ENCODE measurements around the gene KIF26B. TPM values are rescaled to one million over a fixed set of nuclear protein-coding genes. Genes with fewer than 3 reads are reported as not detected.

KIF26B gene
- total and polyA plus RNA-seq, 2 experiments from 2014 or later, result 0.03 to 0.76 TPM

GRCh38 chr1:245485996-245486395 is 331.2 kb downstream of the KIF26B start:
- DNase-seq (ENCODE audit: low spot score) (no peak), ATAC-seq (no peak)
- Histone ChIP-seq H3K9me2 (ENCODE audit: insufficient read depth) (no peaks in the 10 kb centered on the region), H2AFZ (no peak overlapping the region), H3F3A (replicated peaks; ENCODE audit: low read depth) (no peaks in the 10 kb centered on the region), H3K27me3 (ENCODE audit: insufficient read depth) (no peaks in the 10 kb centered on the region), H3K4me2 (no peak overlapping the region), H3K4me3 (no peak overlapping the region), H3K79me2 (replicated peaks; ENCODE audit: insufficient read depth) (no peaks in the 10 kb centered on the region), H3K36me3 (ENCODE audit: insufficient read depth) (no peaks in the 10 kb centered on the region), H4K20me1 (replicated peaks; ENCODE audit: insufficient read depth) (no peaks in the 10 kb centered on the region), H3K27ac (ENCODE audit: low read depth) (no peak overlapping the region), H3K4me1 (ENCODE audit: insufficient read depth) (peaks cover 20% of the 10 kb centered on the region)
- Mint-ChIP-seq H3K27ac (no peak overlapping the region), H3K4me3 (no peak overlapping the region), H3K4me1 (peaks cover 37% of the 10 kb centered on the region), H3K9me3 (0 out of 3 replicates have a peak, but pooled peaks cover 5% of the 10 kb centered on the region), H3K36me3 (ENCODE audit: low read depth) (no peaks in the 10 kb centered on the region), H3K27me3 (ENCODE audit: insufficient read depth, low read depth, poor library complexity) (peaks cover 7% of the 10 kb centered on the region)
- no peak for TF ChIP-seq NANOG (IDR thresholded peaks at IDR 0.05; ENCODE audit: borderline replicate concordance)
- no peak for TF ChIP-seq ZNF331 (CRISPR knock-in tag; IDR thresholded peaks at IDR 0.05; ENCODE audit: low read depth)
- TF ChIP-seq REST (IDR thresholded peaks at IDR 0.05; ENCODE audit: unreplicated experiment), result no peak
- TF ChIP-seq CREB1 (CRISPR knock-in tag; IDR thresholded peaks at IDR 0.05; ENCODE audit: low read depth), result no peak
- TF ChIP-seq CTCF (conservative IDR thresholded peaks at IDR 0.05; ENCODE audit: low read depth in 2 of 2), result no peak

- Mint-ChIP-seq H3K9me3 (0 out of 3 replicates have a peak, but pooled peaks cover 5% of the 10 kb centered on the region), H3K36me3 (ENCODE audit: low read depth) (no peaks in the 10 kb centered on the region), H3K27ac (no peak overlapping the region), H3K27me3 (ENCODE audit: insufficient read depth, low read depth, poor library complexity) (peaks cover 7% of the 10 kb centered on the region), H3K4me1 (peaks cover 37% of the 10 kb centered on the region), H3K4me3 (no peak overlapping the region)
- Histone ChIP-seq H3F3A (replicated peaks; ENCODE audit: low read depth) (no peaks in the 10 kb centered on the region), H3K4me1 (ENCODE audit: insufficient read depth) (peaks cover 20% of the 10 kb centered on the region), H3K4me3 (no peak overlapping the region), H3K36me3 (ENCODE audit: insufficient read depth) (no peaks in the 10 kb centered on the region), H3K4me2 (no peak overlapping the region), H2AFZ (no peak overlapping the region), H3K9me2 (ENCODE audit: insufficient read depth) (no peaks in the 10 kb centered on the region), H3K79me2 (replicated peaks; ENCODE audit: insufficient read depth) (no peaks in the 10 kb centered on the region), H3K27ac (ENCODE audit: low read depth) (no peak overlapping the region), H3K27me3 (ENCODE audit: insufficient read depth) (no peaks in the 10 kb centered on the region), H4K20me1 (replicated peaks; ENCODE audit: insufficient read depth) (no peaks in the 10 kb centered on the region)
- DNase-seq (ENCODE audit: low spot score) (no peak), ATAC-seq (no peak)
- no peak for TF ChIP-seq REST (IDR thresholded peaks at IDR 0.05; ENCODE audit: unreplicated experiment)
- no peak for TF ChIP-seq ZNF114 (CRISPR knock-in tag; IDR thresholded peaks at IDR 0.05)
- no peak for TF ChIP-seq EZH2phosphoT487 (IDR thresholded peaks at IDR 0.05; ENCODE audit: unreplicated experiment)
- TF ChIP-seq CREB1 (CRISPR knock-in tag; IDR thresholded peaks at IDR 0.05; ENCODE audit: low read depth), result no peak
- TF ChIP-seq JUNB (IDR thresholded peaks at IDR 0.05; ENCODE audit: unreplicated experiment), result no peak
- no peak for TF ChIP-seq POLR2AphosphoS5 (IDR thresholded peaks at IDR 0.05; ENCODE audit: low read depth)
- TF ChIP-seq CTCF (conservative IDR thresholded peaks at IDR 0.05; ENCODE audit: low read depth in 2 of 2), result no peak
- no peak for TF ChIP-seq NANOG (IDR thresholded peaks at IDR 0.05; ENCODE audit: borderline replicate concordance)
- no peak for TF ChIP-seq EZH2 (IDR thresholded peaks at IDR 0.05; ENCODE audit: low read depth, unreplicated experiment)
Measured at GRCh38 chr1:245486775-245487470, 332.1 kb downstream of the KIF26B start.
